Liver (tissue), 9 donors: Measurements from ENCODE around the gene STKLD1. TPM values are rescaled to one million over a fixed set of nuclear protein-coding genes. Genes with fewer than 3 reads are reported as not detected.

Experiments
- DNase-seq: peaks from one replicate; pipeline ENCODE4 v3.0.0-alpha.2; 2017; ENCODE audit warnings: low spot score
- H3K27ac ChIP-seq, 2 donors: one replicate each; pipeline ENCODE4 v1.7.0; 2013; ENCODE audit warnings: inconsistent platforms in 2 of 2, low read length in 2 of 2, control low read depth in 1 of 2, low read depth in 1 of 2, mild to moderate bottlenecking in 1 of 2
- H3K27me3 ChIP-seq, 4 donors: one replicate each; pipeline versions ENCODE4 v1.6.1 to v1.7.0; 2013; ENCODE audit warnings: low read length in 3 of 4, inconsistent platforms in 1 of 4, mild to moderate bottlenecking in 1 of 4, moderate library complexity in 1 of 4; ENCODE audit not compliant: control insufficient read depth in 4 of 4, insufficient read depth in 4 of 4
- H3K36me3 ChIP-seq, 4 donors: one replicate each; pipeline versions ENCODE4 v1.6.1 to v1.7.0; 2013; ENCODE audit warnings: low read length in 3 of 4, mild to moderate bottlenecking in 3 of 4, low read depth in 1 of 4, moderate library complexity in 1 of 4; ENCODE audit not compliant: control insufficient read depth in 4 of 4, insufficient read depth in 3 of 4
- H3K4me1 ChIP-seq, 4 donors: one replicate each; pipeline versions ENCODE4 v1.6.1 to v1.7.0; 2013; ENCODE audit warnings: low read length in 3 of 4, mild to moderate bottlenecking in 3 of 4, moderate library complexity in 1 of 4; ENCODE audit not compliant: control insufficient read depth in 4 of 4, insufficient read depth in 4 of 4
- H3K4me3 ChIP-seq, 3 donors: one replicate each; pipeline versions ENCODE4 v1.6.1 to v1.7.0; 2013; ENCODE audit warnings: low read length in 3 of 3, control low read depth in 1 of 3, low read depth in 1 of 3, mild to moderate bottlenecking in 1 of 3
- H3K9ac ChIP-seq, 2 donors: one replicate each; pipeline ENCODE4 v1.7.0; 2013; ENCODE audit warnings: low read length in 2 of 2, mild to moderate bottlenecking in 2 of 2, moderate library complexity in 2 of 2, control low read depth in 1 of 2, low read depth in 1 of 2
- H3K9me3 ChIP-seq, 4 donors: one replicate each; pipeline versions ENCODE4 v1.6.1 to v1.7.0; 2013; ENCODE audit warnings: low read length in 3 of 4; ENCODE audit not compliant: control insufficient read depth in 4 of 4
- ATF3 ChIP-seq: IDR thresholded peaks from 2 replicates; pipeline ENCODE4 v1.6.1; 2016; ENCODE audit warnings: antibody characterized with exemption
- EGR1 ChIP-seq, 2 donors: IDR thresholded peaks; 2 replicates each; pipeline ENCODE4 v1.6.1; 2016 to 2018; ENCODE audit warnings: antibody characterized with exemption in 2 of 2, low read depth in 2 of 2
- FOXA1 ChIP-seq: IDR thresholded peaks from 2 replicates; pipeline ENCODE4 v1.6.1; 2016; ENCODE audit warnings: antibody characterized with exemption
- FOXA2 ChIP-seq: IDR thresholded peaks from 2 replicates; pipeline ENCODE4 v1.6.1; 2016; ENCODE audit warnings: antibody characterized with exemption
- GABPA ChIP-seq, 2 donors: IDR thresholded peaks in 1 of 2; conservative IDR thresholded peaks in 1 of 2; 2 replicates each; pipeline ENCODE4 v1.6.1; 2016; ENCODE audit warnings: antibody characterized with exemption in 2 of 2, mild to moderate bottlenecking in 1 of 2, moderate library complexity in 1 of 2
- HNF4A ChIP-seq, 2 donors: conservative IDR thresholded peaks; 2 replicates each; pipeline ENCODE4 v1.6.1; 2016; ENCODE audit warnings: antibody characterized with exemption in 2 of 2, mild to moderate bottlenecking in 2 of 2
- HNF4G ChIP-seq: IDR thresholded peaks from 2 replicates; pipeline ENCODE4 v1.6.1; 2016; ENCODE audit warnings: antibody characterized with exemption
- JUND ChIP-seq, 2 donors: IDR thresholded peaks; 2 replicates each; pipeline ENCODE4 v1.6.1; 2016; ENCODE audit warnings: antibody characterized with exemption in 2 of 2
- MAX ChIP-seq: IDR thresholded peaks from 2 replicates; pipeline ENCODE4 v1.6.1; 2016; ENCODE audit warnings: antibody characterized with exemption
- NR2F2 ChIP-seq: IDR thresholded peaks from 2 replicates; pipeline ENCODE4 v1.6.1; 2016; ENCODE audit warnings: antibody characterized with exemption
- RAD21 ChIP-seq, 2 donors: IDR thresholded peaks; 2 replicates each; pipeline ENCODE4 v1.6.1; 2016; ENCODE audit warnings: antibody characterized with exemption in 2 of 2, mild to moderate bottlenecking in 2 of 2
- REST ChIP-seq: IDR thresholded peaks from 2 replicates; pipeline ENCODE4 v1.6.1; 2016; ENCODE audit warnings: antibody characterized with exemption, mild to moderate bottlenecking
- RXRA ChIP-seq, 2 donors: IDR thresholded peaks; 2 replicates each; pipeline ENCODE4 v1.6.1; 2017 to 2018; ENCODE audit warnings: antibody characterized with exemption in 2 of 2, mild to moderate bottlenecking in 1 of 2
- SP1 ChIP-seq: IDR thresholded peaks from 2 replicates; pipeline ENCODE4 v1.6.1; 2018; ENCODE audit warnings: antibody characterized with exemption, mild to moderate bottlenecking
- TAF1 ChIP-seq: conservative IDR thresholded peaks from 2 replicates; pipeline ENCODE4 v1.6.1; 2016; ENCODE audit warnings: antibody characterized with exemption, mild to moderate bottlenecking
- YY1 ChIP-seq: IDR thresholded peaks from 2 replicates; pipeline ENCODE4 v1.6.1; 2016; ENCODE audit warnings: antibody characterized with exemption, mild to moderate bottlenecking
- WGBS: extraction: QIAGEN DNeasy Blood & Tissue Kit; methylation state at CpG from one replicate; pipeline ENCODE4 v1.1.7; 2013; 5-methylcytosine and 5-hydroxymethylcytosine counted together
- polyA plus RNA-seq, 2 donors: library from polyadenylated mRNA; stranded (reverse) in 1 of 2; unstranded in 1 of 2; fragments of 200-250 nt in 1 of 2; fragments of >200 nt in 1 of 2; fragmentation: Nextera tagmentation in 1 of 2; extraction: Ambion mirVana in 1 of 2; gene quantifications; one replicate each; pipeline versions ENCODE4 v1.2.1 to v1.2.3, GENCODE V29; 2013 to 2015
- total RNA-seq, 2 donors: library from RNA; depleted of rRNA; stranded (reverse); fragments of >200 nt; gene quantifications; one replicate each; pipeline ENCODE4 v1.2.3, GENCODE V29; 2014
- TF ChIP-seq, protein P1 (sequence below): IDR thresholded peaks from 2 replicates; pipeline ENCODE4 v1.6.1; 2016; ENCODE audit warnings: antibody characterized with exemption
- TF ChIP-seq, protein P2 (sequence below): fragments of 150-350 bp; IDR thresholded peaks from 2 replicates; pipeline ENCODE4 v1.5.1; 2017; ENCODE audit warnings: improper control_type of control experiment, low read depth, low read length; ENCODE audit not compliant: missing input control
- donor health status: healthy.
- donor health status: healthy.
- donor health status: healthy.
- donor health status: healthy.
- donor health status: healthy.

The STKLD1 gene
- total and polyA plus RNA-seq, 4 donors = 0.25 to 0.85 (median 0.33) TPM

GRCh38 chr9:133402689-133403088 lies 26.5 kb downstream of the STKLD1 start:
- Histone ChIP-seq H3K36me3 (peaks cover 0 to 7% (median 4%) of the 10 kb centered on the region in 4 donors), H3K4me1 (peaks cover 0 to 17% (median 9%) of the 10 kb centered on the region in 4 donors), H3K27me3 (no peaks in the 10 kb centered on the region), H3K4me3 (no peak overlapping the region), H3K27ac (no peak overlapping the region), H3K9me3 (no peaks in the 10 kb centered on the region), H3K9ac (no peak overlapping the region)
- 76% methylated on average over 7 of the region's 7 CpGs for WGBS
- TF ChIP-seq FOXA1 (no peak), RXRA (IDR thresholded peaks at IDR 0.05) (no peak), ATF3 (no peak), SP1 (no peak), JUND (IDR thresholded peaks at IDR 0.05) (no peak), HNF4G (no peak), YY1 (no peak), EGR1 (IDR thresholded peaks at IDR 0.05; ENCODE audit: low read depth in 2 of 2) (no peak), RAD21 (IDR thresholded peaks at IDR 0.05) (no peak), TAF1 (no peak), MAX (no peak), HNF4A (conservative IDR thresholded peaks at IDR 0.05) (no peak), GABPA (IDR thresholded peaks at IDR 0.05 in 1 of 2, conservative IDR thresholded peaks at IDR 0.05 in 1 of 2) (no peak), NR2F2 (no peak), FOXA2 (no peak), REST (no peak)
- TF ChIP-seq, protein P1, sequence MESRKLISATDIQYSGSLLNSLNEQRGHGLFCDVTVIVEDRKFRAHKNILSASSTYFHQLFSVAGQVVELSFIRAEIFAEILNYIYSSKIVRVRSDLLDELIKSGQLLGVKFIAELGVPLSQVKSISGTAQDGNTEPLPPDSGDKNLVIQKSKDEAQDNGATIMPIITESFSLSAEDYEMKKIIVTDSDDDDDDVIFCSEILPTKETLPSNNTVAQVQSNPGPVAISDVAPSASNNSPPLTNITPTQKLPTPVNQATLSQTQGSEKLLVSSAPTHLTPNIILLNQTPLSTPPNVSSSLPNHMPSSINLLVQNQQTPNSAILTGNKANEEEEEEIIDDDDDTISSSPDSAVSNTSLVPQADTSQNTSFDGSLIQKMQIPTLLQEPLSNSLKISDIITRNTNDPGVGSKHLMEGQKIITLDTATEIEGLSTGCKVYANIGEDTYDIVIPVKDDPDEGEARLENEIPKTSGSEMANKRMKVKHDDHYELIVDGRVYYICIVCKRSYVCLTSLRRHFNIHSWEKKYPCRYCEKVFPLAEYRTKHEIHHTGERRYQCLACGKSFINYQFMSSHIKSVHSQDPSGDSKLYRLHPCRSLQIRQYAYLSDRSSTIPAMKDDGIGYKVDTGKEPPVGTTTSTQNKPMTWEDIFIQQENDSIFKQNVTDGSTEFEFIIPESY = no peak
- TF ChIP-seq, protein P2, sequence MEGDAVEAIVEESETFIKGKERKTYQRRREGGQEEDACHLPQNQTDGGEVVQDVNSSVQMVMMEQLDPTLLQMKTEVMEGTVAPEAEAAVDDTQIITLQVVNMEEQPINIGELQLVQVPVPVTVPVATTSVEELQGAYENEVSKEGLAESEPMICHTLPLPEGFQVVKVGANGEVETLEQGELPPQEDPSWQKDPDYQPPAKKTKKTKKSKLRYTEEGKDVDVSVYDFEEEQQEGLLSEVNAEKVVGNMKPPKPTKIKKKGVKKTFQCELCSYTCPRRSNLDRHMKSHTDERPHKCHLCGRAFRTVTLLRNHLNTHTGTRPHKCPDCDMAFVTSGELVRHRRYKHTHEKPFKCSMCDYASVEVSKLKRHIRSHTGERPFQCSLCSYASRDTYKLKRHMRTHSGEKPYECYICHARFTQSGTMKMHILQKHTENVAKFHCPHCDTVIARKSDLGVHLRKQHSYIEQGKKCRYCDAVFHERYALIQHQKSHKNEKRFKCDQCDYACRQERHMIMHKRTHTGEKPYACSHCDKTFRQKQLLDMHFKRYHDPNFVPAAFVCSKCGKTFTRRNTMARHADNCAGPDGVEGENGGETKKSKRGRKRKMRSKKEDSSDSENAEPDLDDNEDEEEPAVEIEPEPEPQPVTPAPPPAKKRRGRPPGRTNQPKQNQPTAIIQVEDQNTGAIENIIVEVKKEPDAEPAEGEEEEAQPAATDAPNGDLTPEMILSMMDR = no peak
- DNase-seq = no peak
